Liver (tissue), 3 donors: ENCODE data around the gene RASSF8.

Experiments used
- ATF3 ChIP-seq: IDR thresholded peaks from 2 replicates; pipeline ENCODE4 v1.6.1; 2016; ENCODE audit warnings: antibody characterized with exemption
- CTCF ChIP-seq: fragments of 150-350 bp; IDR thresholded peaks from 2 replicates; pipeline ENCODE4 v1.5.1; 2017; ENCODE audit warnings: improper control_type of control experiment, low read depth, low read length; ENCODE audit not compliant: missing input control
- EGR1 ChIP-seq, 2 donors: IDR thresholded peaks; 2 replicates each; pipeline ENCODE4 v1.6.1; 2016 to 2018; ENCODE audit warnings: antibody characterized with exemption in 2 of 2, low read depth in 2 of 2
- GABPA ChIP-seq, 2 donors: IDR thresholded peaks in 1 of 2; conservative IDR thresholded peaks in 1 of 2; 2 replicates each; pipeline ENCODE4 v1.6.1; 2016; ENCODE audit warnings: antibody characterized with exemption in 2 of 2, mild to moderate bottlenecking in 1 of 2, moderate library complexity in 1 of 2
- JUND ChIP-seq, 2 donors: IDR thresholded peaks; 2 replicates each; pipeline ENCODE4 v1.6.1; 2016; ENCODE audit warnings: antibody characterized with exemption in 2 of 2
- NR2F2 ChIP-seq: IDR thresholded peaks from 2 replicates; pipeline ENCODE4 v1.6.1; 2016; ENCODE audit warnings: antibody characterized with exemption
- RAD21 ChIP-seq, 2 donors: IDR thresholded peaks; 2 replicates each; pipeline ENCODE4 v1.6.1; 2016; ENCODE audit warnings: antibody characterized with exemption in 2 of 2, mild to moderate bottlenecking in 2 of 2
- RXRA ChIP-seq, 2 donors: IDR thresholded peaks; 2 replicates each; pipeline ENCODE4 v1.6.1; 2017 to 2018; ENCODE audit warnings: antibody characterized with exemption in 2 of 2, mild to moderate bottlenecking in 1 of 2
- YY1 ChIP-seq: IDR thresholded peaks from 2 replicates; pipeline ENCODE4 v1.6.1; 2016; ENCODE audit warnings: antibody characterized with exemption, mild to moderate bottlenecking
- TF ChIP-seq, protein P1 (sequence below): IDR thresholded peaks from 2 replicates; pipeline ENCODE4 v1.6.1; 2016; ENCODE audit warnings: antibody characterized with exemption
- donor health status: healthy.
- donor health status: healthy.

DNA sequence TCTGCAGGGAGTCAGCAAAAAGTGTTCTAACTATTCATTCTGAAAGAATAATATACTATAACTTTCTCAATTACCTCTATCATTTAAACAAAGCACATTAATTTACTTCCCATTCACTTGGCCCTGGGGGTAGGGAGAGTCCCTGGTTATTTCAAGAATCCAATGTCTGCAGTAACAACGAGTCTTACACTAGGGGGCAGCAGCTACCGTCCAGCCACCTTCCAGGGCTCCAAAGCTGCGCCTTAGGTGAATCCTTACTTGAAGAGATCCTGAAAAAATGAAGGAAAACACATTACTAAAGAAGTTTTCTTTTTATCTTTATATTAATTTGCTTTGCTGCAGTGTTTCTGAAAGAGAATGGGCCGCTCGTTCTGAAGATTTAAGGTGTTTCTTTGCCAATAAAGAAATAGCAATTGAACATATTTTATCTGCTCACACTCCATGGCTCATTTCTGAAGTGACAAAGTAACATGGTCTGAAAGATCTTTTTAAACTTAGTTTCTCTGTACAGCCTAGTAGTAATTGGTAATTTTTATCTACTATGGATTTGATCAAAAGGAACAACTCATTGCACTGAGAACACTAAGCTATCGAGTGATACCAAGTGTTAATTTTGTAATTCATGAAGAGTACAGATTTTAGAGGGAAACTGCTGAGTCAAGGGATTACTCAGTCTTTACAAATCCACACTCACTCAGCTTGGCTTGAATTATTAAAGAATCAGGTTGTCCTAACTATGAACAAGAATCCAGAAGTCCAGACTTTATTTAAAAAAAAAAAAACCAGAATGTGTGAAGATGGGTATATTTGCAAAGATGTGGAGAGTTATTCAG, 138.8 kb downstream of the RASSF8 start:
- TF ChIP-seq RXRA (IDR thresholded peaks at IDR 0.05) = no peak
- TF ChIP-seq CTCF = peak; percentile 91
- no peak for TF ChIP-seq ATF3
- TF ChIP-seq EGR1 (IDR thresholded peaks at IDR 0.05; ENCODE audit: low read depth in 2 of 2) = no peak
- TF ChIP-seq JUND (IDR thresholded peaks at IDR 0.05) = no peak
- peak; percentile 97 for TF ChIP-seq RAD21 (IDR thresholded peaks at IDR 0.05)
- no peak for TF ChIP-seq NR2F2
- TF ChIP-seq, protein P1, sequence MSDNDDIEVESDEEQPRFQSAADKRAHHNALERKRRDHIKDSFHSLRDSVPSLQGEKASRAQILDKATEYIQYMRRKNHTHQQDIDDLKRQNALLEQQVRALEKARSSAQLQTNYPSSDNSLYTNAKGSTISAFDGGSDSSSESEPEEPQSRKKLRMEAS = no peak
- TF ChIP-seq YY1 = no peak
- TF ChIP-seq GABPA (IDR thresholded peaks at IDR 0.05 in 1 of 2, conservative IDR thresholded peaks at IDR 0.05 in 1 of 2) = no peak
